Fibroblast of pulmonary artery (primary cell): ENCODE data around the gene OR5D13.

Experiments
- DNase-seq: peaks from one replicate; pipeline ENCODE4 v3.0.0-alpha.2; 2010; ENCODE audit warnings: low read depth
- H3K4me3 ChIP-seq: replicated peaks from 2 replicates; pipeline ENCODE4 v1.5.1; 2011; ENCODE audit warnings: low read depth, mild to moderate bottlenecking, control low read depth, low read length, moderate library complexity
- CTCF ChIP-seq: IDR thresholded peaks from 2 replicates; pipeline ENCODE4 v1.5.1; 2011; ENCODE audit warnings: mild to moderate bottlenecking, control low read depth, low read length, inconsistent platforms; ENCODE audit errors: missing control alignments

OR5D13 gene

GRCh38 chr11:55811067-55811466 lies 37.8 kb downstream of the OR5D13 start, which contains the start of gene OR5L1:
Gene OR5L1 (plus strand): TSS chr11:55811367. CDS start chr11:55811467, 100 bp downstream.
- no peak for TF ChIP-seq CTCF
- H3K4me3 ChIP-seq = no peak within 1 kb of the TSS
- no peak for DNase-seq

- no peak within 1 kb of the TSS for H3K4me3 ChIP-seq
- DNase-seq = no peak
- no peak for TF ChIP-seq CTCF
These were observed 46.1 kb downstream of the OR5D13 start, which contains the start of gene OR5D18 for GRCh38 chr11:55819330-55819729. Gene OR5D18 (plus strand): TSS chr11:55819630. CDS start chr11:55819630, 0 bp downstream.
